SJCRH30 (cell line): ENCODE measurements around the gene TMEM97. TPM values are rescaled to one million over a fixed set of nuclear protein-coding genes. Genes with fewer than 3 reads are reported as not detected.

ENCODE experiments used
- DNase-seq, 2 experiments: peaks; one replicate each; pipeline ENCODE4 v3.0.0-alpha.2; 2015 to 2020
- H3K27ac ChIP-seq: fragments of 250-450 bp; sonication (Bioruptor Pico); 2 replicates; pipeline ENCODE4 v1.5.1; 2020; ENCODE audit warnings: mild to moderate bottlenecking, moderate library complexity
- H3K27me3 ChIP-seq: fragments of 250-450 bp; sonication (Bioruptor Pico); 2 replicates; pipeline ENCODE4 v1.5.1; 2020; ENCODE audit warnings: mild to moderate bottlenecking, moderate library complexity
- H3K36me3 ChIP-seq: fragments of 250-450 bp; sonication (Bioruptor Pico); 2 replicates; pipeline ENCODE4 v1.5.1; 2020; ENCODE audit warnings: mild to moderate bottlenecking, moderate library complexity
- H3K4me1 ChIP-seq: fragments of 250-450 bp; sonication (Bioruptor Pico); 2 replicates; pipeline ENCODE4 v1.5.1; 2020; ENCODE audit warnings: mild to moderate bottlenecking, moderate library complexity
- H3K4me3 ChIP-seq: fragments of 250-450 bp; sonication (Bioruptor Pico); 2 replicates; pipeline ENCODE4 v1.5.1; 2020; ENCODE audit warnings: mild to moderate bottlenecking, moderate library complexity
- H3K9me3 ChIP-seq: fragments of 250-450 bp; sonication (Bioruptor Pico); replicated peaks from 2 replicates; pipeline ENCODE4 v1.5.1; 2020; ENCODE audit warnings: mild to moderate bottlenecking, moderate library complexity
- total RNA-seq: library from RNA; depleted of rRNA; stranded (reverse); fragments of >200 nt; shearing (Covaris generic); gene quantifications from 2 replicates; pipeline ENCODE4 v1.2.3, GENCODE V29; 2014

The TMEM97 gene
- total RNA-seq, 1 experiment from 2014 or later: 322 TPM

DNA sequence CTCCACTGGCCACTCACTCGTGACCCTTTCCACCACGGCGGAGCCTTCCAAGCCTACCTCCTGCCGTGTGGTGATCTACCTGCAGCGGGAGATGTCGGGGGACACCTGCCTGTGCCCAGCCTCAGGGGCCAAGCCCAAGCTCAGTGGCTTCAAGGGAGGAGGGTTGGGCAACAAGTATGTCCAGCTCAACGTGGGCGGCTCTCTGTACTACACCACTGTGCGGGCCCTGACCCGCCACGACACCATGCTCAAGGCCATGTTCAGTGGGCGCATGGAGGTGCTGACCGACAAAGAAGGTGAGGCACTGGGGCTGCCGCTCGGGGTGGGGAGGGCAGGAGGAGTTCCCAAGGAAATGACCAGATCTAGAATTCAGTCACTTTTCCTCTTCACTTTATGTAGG, 20.4 kb downstream of the TMEM97 start:
- DNase-seq: no peak
- no peak overlapping the region for H3K4me3 ChIP-seq
- H3K27me3 ChIP-seq: no peaks in the 10 kb centered on the region
- no peaks in the 10 kb centered on the region for H3K9me3 ChIP-seq
- H3K4me1 ChIP-seq: peaks cover 7% of the 10 kb centered on the region; the same call in 1 of the 2 replicates
- no peak overlapping the region for H3K27ac ChIP-seq
- peaks cover 23% of the 10 kb centered on the region for H3K36me3 ChIP-seq

DNA sequence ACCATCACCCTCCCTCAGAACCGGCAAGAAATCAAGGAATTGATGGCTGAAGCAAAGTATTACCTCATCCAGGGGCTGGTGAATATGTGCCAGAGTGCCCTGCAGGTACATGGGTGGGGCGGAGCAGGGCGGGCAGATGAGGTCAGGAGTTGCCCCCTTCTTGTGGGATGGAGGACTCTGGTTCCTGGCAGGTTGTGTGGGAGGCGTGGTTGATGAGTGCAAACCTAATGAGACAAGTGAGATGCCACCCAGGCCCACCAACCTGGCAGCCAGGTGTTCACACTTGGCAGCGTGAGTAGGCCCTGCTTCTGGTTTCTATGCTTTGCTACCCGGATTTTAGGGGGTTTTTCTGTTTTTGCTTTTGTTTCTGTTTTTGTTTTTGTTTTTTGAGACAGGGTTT, 21.4 kb downstream of the TMEM97 start:
- Histone ChIP-seq H3K36me3 (peaks cover 29% of the 10 kb centered on the region), H3K27me3 (no peaks in the 10 kb centered on the region), H3K27ac (no peak overlapping the region), H3K4me3 (no peak overlapping the region), H3K9me3 (no peaks in the 10 kb centered on the region), H3K4me1 (peaks cover 6% of the 10 kb centered on the region; the same call in 1 of the 2 replicates)
- DNase-seq: no peak

DNA sequence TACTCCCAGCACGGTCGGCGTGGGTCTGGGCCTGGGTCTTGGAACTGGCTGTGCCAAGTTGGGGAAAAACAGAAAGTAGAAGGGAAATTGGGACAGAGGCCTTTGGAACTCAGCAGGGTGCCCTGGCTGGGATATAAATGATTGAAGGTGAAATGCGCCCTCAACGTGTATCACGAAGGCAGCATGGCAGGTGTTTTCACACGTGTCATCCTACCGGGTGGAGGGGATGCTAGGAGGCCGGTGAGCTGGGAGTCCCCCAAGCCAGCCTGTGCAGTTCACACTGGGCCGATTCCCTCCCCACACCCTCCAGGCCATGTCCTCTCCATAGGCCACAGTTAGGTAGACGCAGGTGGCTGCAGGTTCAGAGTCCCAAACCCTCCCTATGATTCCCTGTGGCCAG, 22.5 kb downstream of the TMEM97 start:
- Histone ChIP-seq H3K4me1 (peaks cover 4% of the 10 kb centered on the region; the same call in 1 of the 2 replicates), H3K9me3 (no peaks in the 10 kb centered on the region), H3K27me3 (no peaks in the 10 kb centered on the region), H3K36me3 (peaks cover 40% of the 10 kb centered on the region), H3K27ac (no peak overlapping the region), H3K4me3 (no peak overlapping the region)
- DNase-seq: no peak

DNA sequence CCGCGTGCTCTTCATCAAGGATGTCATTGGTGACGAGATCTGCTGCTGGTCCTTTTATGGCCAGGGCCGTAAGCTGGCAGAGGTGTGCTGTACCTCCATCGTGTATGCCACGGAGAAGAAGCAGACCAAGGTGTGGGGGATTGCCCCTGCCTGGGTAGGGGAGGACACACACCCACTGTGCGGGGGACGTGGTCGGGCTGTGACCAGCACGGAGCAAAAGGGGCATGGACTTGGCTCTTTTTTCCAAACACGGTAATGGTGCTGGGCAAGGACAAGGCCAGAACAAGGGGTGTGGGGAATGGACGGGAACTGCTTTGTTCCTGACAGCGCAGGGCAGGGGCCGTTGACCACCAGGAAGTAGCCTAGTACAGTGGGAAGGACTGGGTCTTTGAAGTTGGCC, 23.3 kb downstream of the TMEM97 start:
- Histone ChIP-seq H3K36me3 (peaks cover 48% of the 10 kb centered on the region), H3K4me1 (no peaks in the 10 kb centered on the region; the same call in 1 of the 2 replicates), H3K9me3 (no peaks in the 10 kb centered on the region), H3K4me3 (no peak overlapping the region), H3K27me3 (no peaks in the 10 kb centered on the region), H3K27ac (no peak overlapping the region)
- no peak for DNase-seq

DNA sequence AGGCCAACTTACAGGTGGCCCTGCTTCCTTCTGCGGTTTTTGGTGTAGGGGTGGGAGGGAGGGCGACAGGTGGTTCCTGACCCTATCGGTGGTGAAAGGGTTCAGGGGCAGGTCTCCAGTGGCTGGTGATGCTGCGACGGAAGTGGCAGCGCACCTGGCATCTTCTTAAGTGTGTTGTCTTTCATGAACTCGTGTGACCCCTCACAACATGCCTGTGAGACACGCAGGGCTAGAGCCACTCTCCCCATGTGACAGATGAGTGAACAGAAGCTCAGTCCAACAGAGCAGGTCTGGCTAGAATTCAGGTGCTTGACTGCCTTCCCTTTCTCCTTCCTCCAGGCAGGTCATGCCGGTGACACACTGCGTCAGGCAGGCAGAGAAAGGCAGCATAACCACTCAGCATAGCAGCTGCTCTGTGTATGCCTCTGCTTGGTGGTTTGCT, 24.5 kb downstream of the TMEM97 start:
- no peaks in the 10 kb centered on the region for H3K27me3 ChIP-seq
- no peaks in the 10 kb centered on the region for H3K4me1 ChIP-seq
- H3K9me3 ChIP-seq: no peaks in the 10 kb centered on the region
- H3K4me3 ChIP-seq: no peak overlapping the region
- H3K36me3 ChIP-seq: peaks cover 60% of the 10 kb centered on the region
- no peak overlapping the region for H3K27ac ChIP-seq
- DNase-seq: no peak

DNA sequence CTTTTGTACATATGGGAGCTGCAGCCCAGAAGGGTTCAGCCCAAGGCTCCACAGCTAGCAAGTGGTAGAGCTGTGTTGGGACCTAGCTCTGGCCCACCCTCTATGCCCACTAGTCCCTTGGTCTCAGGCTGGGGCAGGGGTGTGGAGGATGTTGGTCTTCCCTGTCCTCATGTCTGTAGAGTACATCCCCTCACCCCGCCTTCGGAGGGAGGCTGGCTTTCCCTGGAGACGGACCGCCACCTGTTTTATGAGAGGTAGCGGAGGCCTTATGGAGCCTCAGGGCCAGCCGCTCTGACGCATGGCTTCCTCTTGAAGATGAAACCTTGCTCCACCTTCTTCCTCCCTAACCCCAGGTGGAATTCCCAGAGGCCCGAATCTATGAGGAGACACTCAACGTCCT, 25.0 kb downstream of the TMEM97 start:
- Histone ChIP-seq H3K9me3 (no peaks in the 10 kb centered on the region), H3K4me1 (no peaks in the 10 kb centered on the region), H3K27me3 (no peaks in the 10 kb centered on the region), H3K4me3 (no peak overlapping the region), H3K36me3 (peaks cover 65% of the 10 kb centered on the region), H3K27ac (no peak overlapping the region)
- DNase-seq: no peak

DNA sequence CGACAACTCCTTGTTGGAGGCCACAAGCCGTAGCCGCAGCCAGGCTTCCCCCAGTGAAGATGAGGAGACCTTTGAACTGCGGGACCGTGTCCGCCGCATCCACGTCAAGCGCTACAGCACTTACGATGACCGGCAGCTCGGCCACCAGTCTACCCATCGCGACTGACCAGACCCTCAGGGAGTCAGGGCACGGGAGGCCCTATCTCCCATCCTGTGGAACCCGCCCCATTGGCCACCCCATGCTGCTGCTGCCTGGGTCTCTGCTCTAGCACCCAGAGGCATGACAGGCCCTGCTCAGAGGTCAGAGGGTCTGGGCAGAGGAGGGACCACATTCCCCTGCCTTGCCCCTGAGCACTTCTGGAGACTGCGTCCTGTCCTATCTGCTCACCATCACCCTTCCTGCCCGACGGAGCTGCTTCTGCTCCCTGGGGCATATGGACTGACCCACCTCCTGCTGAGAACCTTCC, 25.5 kb downstream of the TMEM97 start:
- Histone ChIP-seq H3K27ac (no peak overlapping the region), H3K36me3 (peaks cover 66% of the 10 kb centered on the region), H3K9me3 (no peaks in the 10 kb centered on the region), H3K4me1 (no peaks in the 10 kb centered on the region), H3K4me3 (no peak overlapping the region), H3K27me3 (no peaks in the 10 kb centered on the region)
- no peak for DNase-seq

DNA sequence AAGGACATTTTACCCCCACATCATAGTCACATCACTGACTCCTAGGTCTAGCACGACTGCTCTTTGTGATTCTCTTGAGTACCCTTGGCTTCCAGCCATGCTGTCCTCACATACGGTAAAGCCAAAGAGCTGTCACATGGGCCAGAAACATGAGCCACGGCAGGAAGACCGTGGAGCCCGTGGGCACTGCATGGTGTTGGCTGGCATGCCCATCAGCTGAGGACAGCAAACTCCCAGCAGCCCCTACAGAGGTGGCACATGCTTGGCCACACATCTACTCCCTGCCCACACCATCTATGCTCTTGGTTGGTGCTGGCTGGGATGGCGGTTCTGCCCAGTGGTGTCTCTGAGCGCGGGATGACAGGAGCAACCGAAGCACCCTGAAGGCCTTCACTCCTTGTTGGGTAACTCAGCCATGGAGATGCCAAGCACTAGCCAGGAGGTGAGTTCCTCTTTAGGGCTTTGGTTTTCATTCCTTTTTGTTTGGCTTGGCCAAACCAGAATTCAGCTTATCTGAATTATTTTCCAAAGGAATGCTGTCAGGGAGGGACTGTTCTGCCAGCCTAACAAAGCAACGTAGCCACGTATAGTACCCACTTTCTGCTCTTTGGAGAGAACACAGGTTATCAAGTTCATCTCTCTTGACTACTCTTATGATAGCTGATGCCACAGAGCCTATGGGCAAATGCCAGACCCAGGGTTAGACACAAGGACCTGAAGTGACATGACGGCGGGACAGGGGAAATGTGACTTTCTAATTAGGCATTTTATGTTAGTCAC, 26.6 kb downstream of the TMEM97 start:
- no peak for DNase-seq
- Histone ChIP-seq H3K4me1 (no peaks in the 10 kb centered on the region), H3K27ac (no peak overlapping the region), H3K4me3 (no peak overlapping the region), H3K27me3 (no peaks in the 10 kb centered on the region), H3K36me3 (peaks cover 74% of the 10 kb centered on the region), H3K9me3 (no peaks in the 10 kb centered on the region)

DNA sequence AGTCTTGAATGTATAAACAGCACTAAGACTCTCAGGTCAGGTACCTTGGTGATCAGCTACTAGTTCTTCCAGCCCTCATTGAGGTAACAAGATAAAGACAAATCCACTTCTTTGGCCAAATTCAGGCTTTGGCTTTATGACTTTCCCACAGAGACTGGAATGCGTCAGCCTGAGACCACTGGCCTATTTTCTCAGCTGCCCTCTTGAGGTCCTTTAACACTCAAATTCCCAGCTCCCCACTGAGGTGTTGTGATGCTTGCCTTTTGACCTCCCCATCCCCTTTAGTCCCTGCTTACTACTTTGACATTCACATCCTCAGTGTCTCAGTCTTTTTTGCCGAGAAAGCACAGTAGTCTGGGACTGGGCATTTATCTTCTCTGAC, 27.2 kb downstream of the TMEM97 start:
- peaks cover 74% of the 10 kb centered on the region for H3K36me3 ChIP-seq
- H3K4me3 ChIP-seq: no peak overlapping the region
- H3K27ac ChIP-seq: no peak overlapping the region
- no peak for DNase-seq
- no peaks in the 10 kb centered on the region for H3K4me1 ChIP-seq
- no peaks in the 10 kb centered on the region for H3K27me3 ChIP-seq
- H3K9me3 ChIP-seq: no peaks in the 10 kb centered on the region

DNA sequence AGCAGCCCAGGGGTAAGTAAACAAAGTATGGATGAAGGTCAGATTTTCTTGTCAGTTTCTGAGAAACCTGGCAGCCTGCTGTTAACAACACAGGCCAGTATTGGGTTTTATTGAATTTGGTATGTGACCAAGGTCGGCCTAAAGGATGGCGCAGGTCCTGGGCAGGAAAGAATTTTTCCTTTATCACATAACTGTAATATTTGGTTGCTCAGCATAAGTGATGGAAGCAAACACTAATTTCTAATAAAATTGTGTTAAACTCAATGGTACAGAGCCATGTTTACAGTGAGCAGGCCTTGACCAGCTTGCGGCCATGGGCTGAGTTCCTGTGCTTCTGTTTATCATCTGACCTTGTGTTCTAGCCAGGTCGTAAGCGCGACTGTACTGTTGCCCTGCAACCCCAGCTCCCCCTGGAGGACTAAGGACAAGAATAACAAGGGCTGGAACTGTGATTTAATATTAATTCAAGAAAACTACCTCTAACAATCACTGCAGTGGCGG, 27.8 kb downstream of the TMEM97 start:
- Histone ChIP-seq H3K4me3 (no peak overlapping the region), H3K36me3 (peaks cover 75% of the 10 kb centered on the region), H3K27me3 (no peaks in the 10 kb centered on the region), H3K4me1 (no peaks in the 10 kb centered on the region), H3K9me3 (no peaks in the 10 kb centered on the region), H3K27ac (no peak overlapping the region)
- peak in 1 of 2 experiments; percentile 36 for DNase-seq

DNA sequence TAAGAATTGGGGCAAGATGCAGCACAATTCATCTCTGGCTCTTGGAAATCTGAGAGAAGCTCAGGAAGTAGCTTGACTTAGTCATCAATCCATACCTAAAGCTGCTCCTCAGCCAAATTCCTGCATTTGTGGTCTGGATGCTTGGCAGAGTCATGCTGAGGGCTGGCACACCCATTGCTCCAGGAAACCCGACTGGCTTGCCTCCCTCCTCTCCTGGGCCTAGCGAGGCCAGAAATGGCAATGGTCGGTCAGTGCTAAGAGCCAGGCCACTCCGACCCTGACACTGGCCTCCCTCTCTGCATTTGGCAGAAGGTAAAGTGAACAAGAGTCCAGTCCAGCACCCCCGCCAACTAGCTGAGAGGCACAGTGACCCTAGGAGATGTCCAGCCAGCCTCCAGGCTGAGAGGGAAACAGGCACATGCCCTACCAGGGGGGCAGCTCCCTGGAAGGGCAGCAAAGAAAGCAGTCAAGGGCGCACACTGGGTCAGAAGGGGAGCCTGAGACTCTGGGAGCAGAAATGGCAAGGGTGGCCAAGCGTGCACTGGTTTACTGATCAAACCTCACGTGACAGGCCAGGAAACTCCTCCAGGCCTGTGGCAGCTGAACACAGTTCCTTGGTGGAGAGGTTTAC, 28.4 kb downstream of the TMEM97 start:
- no peaks in the 10 kb centered on the region for H3K27me3 ChIP-seq
- peaks cover 73% of the 10 kb centered on the region for H3K36me3 ChIP-seq
- no peaks in the 10 kb centered on the region for H3K4me1 ChIP-seq
- no peak for DNase-seq
- no peak overlapping the region for H3K27ac ChIP-seq
- no peaks in the 10 kb centered on the region for H3K9me3 ChIP-seq
- no peak overlapping the region for H3K4me3 ChIP-seq

DNA sequence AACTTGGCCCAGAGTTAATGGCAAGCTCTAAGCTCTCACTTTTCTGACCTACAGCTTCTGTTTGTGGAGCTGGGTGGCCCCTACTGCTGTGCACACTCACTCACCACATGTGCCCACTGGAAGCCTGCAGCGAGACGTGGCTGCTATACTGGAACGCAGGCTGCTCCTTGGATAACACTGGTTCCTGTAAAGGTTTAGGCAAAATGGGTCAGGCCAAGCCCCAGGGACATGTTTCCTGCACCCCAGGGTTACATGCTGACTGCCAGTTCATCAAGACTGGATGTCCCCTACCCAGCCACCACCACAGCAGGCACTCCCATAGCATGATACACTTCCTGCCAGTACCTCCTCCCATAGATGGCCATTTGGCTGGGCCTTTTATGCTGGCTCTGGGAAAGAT, 30.0 kb downstream of the TMEM97 start:
- no peaks in the 10 kb centered on the region for H3K27me3 ChIP-seq
- H3K9me3 ChIP-seq: no peaks in the 10 kb centered on the region
- H3K4me1 ChIP-seq: no peaks in the 10 kb centered on the region
- peaks cover 74% of the 10 kb centered on the region for H3K36me3 ChIP-seq
- no peak overlapping the region for H3K27ac ChIP-seq
- DNase-seq: no peak
- no peak overlapping the region for H3K4me3 ChIP-seq

DNA sequence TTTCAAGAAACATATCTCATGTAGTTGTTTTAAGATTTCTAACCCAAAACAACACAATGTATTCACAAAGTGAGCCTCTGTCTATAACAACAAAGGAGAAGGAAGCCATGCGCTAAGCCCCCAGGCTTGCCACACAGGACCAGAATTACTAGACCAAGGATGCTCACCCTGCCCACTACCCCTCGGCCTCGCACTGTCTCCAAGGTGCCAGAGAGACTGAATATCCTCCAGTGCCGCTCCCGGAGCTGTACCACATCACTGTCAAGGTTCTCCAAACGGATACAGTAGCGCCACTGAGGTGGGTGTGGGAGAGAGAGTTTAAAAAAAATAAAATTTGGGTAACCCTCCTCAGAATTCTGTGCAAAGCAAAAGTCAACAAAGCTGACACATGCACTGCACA, 31.3 kb downstream of the TMEM97 start:
- H3K9me3 ChIP-seq: no peaks in the 10 kb centered on the region
- peaks cover 79% of the 10 kb centered on the region for H3K36me3 ChIP-seq
- H3K27ac ChIP-seq: no peak overlapping the region
- H3K4me1 ChIP-seq: no peaks in the 10 kb centered on the region
- DNase-seq: no peak
- H3K27me3 ChIP-seq: no peaks in the 10 kb centered on the region
- no peak overlapping the region for H3K4me3 ChIP-seq

DNA sequence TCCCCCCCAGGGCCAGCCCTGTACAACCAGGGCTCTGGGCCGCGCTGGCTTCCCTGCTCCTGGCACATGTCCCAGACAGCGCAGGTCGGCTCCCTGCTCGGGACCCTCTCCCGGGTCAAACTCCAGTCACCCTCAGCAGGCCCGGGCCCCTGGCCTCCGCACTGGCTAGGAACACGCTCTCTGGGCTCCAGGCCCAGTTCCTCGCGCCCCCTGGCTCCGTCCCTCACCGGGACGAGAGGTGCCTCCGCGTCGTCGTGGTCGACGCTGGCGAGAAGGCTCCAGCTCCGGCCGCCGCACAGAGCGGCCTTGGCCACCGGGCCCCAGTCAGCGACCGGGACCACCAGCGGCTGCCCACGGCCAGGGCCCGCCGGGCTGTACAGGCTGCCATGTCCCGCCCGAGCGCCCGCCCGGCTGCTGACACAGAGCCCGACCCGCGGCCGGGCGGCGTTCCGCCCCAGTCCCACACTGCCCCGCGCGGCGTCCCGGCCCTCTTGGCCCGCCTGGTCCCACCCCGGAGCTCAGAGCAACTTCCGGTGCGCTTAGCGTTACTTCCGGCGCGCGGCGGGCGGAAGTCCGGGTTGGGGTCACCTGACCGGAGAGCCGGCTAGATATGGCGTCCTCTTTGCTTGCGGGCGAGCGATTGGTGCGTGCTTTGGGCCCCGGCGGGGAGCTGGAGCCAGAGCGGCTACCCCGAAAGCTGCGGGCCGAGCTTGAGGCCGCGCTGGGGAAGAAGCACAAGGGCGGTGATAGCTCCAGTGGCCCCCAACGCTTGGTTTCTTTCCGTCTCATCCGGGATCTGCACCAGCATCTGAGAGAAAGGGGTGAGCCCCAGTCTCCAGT, 38.3 kb downstream of the TMEM97 start, which contains the start of gene POLDIP2:
Gene POLDIP2 (minus strand): TSS at position 467 of the 840 bp plus-strand sequence. CDS start 79 bp downstream, at position 388.
- Histone ChIP-seq H3K27me3 (no peaks in the 10 kb centered on the region), H3K9me3 (no peaks in the 10 kb centered on the region), H3K4me3 (peak within 1 kb of the TSS; percentile 93), H3K4me1 (peaks cover 6% of the 10 kb centered on the region; the same call in 1 of the 2 replicates), H3K27ac (peak within 1 kb of the TSS; percentile 71), H3K36me3 (peaks cover 39% of the 10 kb centered on the region)
- DNase-seq: peak; percentile 97

DNA sequence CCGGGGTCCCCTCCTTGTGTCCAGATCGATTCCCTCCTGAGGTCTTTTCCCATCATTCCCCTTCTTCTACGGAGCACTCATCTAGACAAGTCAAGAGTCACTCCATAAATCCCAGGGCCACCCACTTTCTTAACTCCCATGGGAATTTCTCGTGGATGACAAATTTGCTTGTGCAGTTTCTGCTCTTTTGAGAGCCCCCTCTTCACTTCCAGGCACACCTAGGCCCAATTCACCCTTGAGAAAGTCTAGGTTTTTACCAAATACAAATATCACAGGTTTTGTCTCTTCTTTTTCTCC, 38.8 kb downstream of the TMEM97 start:
- H3K4me3 ChIP-seq: peak overlapping the region; percentile 93
- DNase-seq: no peak
- H3K27me3 ChIP-seq: no peaks in the 10 kb centered on the region
- peak overlapping the region; percentile 71 for H3K27ac ChIP-seq
- H3K4me1 ChIP-seq: peaks cover 6% of the 10 kb centered on the region; the same call in 1 of the 2 replicates
- H3K36me3 ChIP-seq: peaks cover 34% of the 10 kb centered on the region
- no peaks in the 10 kb centered on the region for H3K9me3 ChIP-seq
